ENCODE measurements around the gene RC3H2.

RC3H2 gene, protein sequence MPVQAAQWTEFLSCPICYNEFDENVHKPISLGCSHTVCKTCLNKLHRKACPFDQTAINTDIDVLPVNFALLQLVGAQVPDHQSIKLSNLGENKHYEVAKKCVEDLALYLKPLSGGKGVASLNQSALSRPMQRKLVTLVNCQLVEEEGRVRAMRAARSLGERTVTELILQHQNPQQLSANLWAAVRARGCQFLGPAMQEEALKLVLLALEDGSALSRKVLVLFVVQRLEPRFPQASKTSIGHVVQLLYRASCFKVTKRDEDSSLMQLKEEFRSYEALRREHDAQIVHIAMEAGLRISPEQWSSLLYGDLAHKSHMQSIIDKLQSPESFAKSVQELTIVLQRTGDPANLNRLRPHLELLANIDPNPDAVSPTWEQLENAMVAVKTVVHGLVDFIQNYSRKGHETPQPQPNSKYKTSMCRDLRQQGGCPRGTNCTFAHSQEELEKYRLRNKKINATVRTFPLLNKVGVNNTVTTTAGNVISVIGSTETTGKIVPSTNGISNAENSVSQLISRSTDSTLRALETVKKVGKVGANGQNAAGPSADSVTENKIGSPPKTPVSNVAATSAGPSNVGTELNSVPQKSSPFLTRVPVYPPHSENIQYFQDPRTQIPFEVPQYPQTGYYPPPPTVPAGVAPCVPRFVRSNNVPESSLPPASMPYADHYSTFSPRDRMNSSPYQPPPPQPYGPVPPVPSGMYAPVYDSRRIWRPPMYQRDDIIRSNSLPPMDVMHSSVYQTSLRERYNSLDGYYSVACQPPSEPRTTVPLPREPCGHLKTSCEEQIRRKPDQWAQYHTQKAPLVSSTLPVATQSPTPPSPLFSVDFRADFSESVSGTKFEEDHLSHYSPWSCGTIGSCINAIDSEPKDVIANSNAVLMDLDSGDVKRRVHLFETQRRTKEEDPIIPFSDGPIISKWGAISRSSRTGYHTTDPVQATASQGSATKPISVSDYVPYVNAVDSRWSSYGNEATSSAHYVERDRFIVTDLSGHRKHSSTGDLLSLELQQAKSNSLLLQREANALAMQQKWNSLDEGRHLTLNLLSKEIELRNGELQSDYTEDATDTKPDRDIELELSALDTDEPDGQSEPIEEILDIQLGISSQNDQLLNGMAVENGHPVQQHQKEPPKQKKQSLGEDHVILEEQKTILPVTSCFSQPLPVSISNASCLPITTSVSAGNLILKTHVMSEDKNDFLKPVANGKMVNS

DNA sequence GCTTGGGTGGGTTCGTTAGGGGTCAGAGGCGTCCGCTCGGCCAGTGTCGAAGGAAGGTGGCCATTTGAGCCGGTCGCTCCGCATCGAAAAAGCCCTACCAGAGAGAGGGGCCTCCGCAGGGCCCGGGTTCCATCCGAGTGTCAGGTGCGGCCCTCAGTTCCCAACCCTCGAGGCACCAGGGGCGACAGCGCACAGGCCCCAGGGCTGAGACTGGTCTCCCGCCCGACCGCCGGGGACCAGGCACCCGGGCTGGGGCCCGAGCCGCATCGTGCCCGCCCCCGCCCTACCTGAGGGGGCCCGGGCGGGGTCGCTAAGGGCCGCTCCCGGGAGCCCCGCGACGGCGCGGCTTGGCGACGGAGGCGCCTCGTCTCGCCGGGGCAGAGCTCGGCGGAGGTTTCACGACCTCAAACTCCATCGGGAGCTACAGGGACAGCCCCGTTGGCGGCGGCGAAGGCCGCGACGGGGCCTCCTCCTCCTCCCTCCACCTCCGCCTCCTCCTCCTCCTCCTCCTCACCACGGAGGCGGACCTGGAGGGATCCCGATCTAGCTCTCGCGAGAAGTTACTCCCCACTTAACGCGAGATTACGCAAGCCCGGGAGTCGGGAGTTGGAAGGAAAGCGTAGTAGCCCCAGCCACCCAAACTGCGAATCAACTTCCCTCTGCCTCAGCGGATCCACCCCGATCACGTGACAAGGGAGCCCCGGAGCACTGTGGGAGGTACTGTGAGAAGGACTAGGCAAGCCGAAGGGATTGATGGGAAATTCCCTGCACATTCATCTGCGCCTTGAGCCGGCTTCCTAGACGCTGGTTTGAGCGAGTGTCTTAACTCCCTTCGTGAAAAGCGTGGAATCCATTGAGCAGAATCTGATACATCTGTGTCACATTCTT is at the start of gene RC3H2:
RC3H2 (minus strand) TSS at position 537 of the 888 bp plus-strand sequence. CDS start 7,850 bp downstream, outside the sequence.
- peak; percentile 95 for DNase-seq

GRCh38 chr9:122954253-122954691 is 49.1 kb upstream of the RC3H2 start:
- DNase-seq, result no peak

GRCh38 chr9:122951056-122951455 is 45.9 kb upstream of the RC3H2 start:
- DNase-seq, result no peak

DNA sequence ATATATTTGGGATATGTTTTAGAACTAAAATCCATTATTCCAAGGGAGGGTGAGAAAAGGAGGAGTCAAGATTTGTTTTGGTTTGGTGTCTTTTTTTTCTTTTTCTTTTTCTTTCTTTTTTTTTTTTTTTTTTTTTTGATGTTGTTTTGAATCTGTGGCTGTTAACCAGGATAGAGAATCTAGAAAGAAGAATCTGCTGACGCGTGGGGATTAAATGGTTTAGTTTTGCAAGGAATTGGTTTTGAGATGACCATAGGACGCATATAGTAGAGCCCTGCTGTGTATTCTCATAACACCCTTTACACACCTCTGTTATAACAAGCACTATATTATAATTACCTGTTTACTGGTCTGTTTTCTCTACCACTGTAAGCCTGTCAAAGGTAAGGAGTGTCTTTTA is 45.1 kb upstream of the RC3H2 start:
- DNase-seq, result no peak

GRCh38 chr9:122949696-122950095 is 44.5 kb upstream of the RC3H2 start:
- DNase-seq, result no peak

DNA sequence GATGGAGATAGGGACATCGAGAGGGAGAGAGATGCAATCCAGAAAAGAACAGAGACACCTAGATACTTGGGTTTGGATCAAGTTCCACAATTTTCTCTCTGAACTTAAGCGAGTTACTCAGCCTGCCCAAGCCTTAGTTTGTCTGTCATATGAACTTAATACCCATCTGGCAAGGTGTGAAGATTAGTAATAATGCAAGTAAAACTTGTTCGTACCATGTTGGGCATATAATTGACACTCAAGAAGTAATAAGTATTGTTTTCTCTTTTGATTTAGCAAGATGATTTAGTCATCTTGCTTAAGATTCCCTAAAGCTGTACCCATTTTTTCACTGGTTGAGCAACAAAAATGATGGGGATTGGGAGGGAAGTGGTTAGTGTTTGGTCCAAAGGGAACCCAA is 43.2 kb upstream of the RC3H2 start:
- DNase-seq, result no peak

DNA sequence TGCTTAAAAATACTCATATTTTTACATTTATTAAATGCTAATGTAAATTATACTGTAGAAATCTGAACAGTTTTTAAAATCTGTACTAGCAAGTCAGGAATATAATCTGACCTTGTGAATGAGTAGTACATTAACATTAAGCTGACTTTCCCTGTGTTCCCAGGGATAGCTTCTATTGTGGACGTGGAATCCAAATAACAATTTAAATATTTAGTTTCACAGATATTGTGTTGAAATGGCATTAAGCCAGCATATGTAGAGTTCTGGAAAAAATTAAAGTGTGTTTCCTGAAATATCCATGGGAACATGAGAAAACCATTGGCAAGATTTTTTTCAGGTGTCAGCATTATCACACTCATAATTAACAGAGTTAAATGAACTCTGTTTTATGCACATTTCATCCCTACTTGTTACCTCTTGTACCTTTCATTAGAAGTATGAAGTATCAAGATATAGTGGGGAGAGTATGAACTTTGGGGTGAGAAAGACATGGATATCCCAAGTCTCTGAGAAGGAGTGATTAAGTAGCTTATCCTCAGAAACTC is 41.4 kb upstream of the RC3H2 start:
- no peak for DNase-seq

DNA sequence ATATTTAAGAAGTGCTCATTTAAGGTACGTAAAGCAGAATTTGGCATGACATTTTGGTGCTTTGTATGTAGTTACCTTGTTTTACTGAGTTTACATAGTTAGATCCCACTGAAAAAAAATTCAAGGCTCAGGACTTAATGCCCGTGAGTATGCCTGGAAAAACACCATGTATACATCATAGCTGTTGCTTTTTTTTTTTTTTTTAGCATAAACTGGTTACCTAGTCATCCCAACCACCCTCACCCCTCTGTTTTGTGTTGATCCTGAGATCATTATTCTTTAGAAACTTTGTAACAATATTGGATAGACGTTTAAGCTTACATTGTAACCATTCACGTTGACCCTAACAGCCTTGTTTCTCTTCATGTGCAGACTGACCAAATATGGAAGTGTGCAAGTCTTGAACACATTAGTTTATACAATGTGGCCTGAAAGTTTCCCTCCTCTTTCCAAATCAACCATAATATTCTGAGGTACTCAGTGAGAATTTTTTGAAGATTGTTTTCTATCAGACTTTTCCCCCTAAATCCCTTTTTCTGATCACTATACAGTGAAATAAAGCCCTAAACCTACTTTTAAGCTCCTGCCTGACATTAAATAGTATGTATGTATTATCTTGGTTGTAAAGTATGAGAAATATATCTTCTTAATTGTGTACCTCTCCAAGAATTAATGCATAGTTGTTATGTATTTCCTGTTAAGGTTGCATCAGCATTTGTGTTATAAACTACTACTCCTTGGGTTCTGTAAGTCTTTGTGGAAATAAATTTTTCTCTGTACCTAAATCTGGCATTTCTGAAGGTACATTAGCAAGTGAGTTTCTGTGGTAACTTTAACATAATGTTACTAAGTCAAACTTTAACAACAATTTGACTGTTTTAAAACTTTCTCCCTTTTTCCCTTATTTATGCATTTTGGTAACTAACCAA is 40.1 kb upstream of the RC3H2 start:
- DNase-seq, result no peak

- no peak for DNase-seq
These were observed 36.5 kb upstream of the RC3H2 start for GRCh38 chr9:122941582-122942234.

DNA sequence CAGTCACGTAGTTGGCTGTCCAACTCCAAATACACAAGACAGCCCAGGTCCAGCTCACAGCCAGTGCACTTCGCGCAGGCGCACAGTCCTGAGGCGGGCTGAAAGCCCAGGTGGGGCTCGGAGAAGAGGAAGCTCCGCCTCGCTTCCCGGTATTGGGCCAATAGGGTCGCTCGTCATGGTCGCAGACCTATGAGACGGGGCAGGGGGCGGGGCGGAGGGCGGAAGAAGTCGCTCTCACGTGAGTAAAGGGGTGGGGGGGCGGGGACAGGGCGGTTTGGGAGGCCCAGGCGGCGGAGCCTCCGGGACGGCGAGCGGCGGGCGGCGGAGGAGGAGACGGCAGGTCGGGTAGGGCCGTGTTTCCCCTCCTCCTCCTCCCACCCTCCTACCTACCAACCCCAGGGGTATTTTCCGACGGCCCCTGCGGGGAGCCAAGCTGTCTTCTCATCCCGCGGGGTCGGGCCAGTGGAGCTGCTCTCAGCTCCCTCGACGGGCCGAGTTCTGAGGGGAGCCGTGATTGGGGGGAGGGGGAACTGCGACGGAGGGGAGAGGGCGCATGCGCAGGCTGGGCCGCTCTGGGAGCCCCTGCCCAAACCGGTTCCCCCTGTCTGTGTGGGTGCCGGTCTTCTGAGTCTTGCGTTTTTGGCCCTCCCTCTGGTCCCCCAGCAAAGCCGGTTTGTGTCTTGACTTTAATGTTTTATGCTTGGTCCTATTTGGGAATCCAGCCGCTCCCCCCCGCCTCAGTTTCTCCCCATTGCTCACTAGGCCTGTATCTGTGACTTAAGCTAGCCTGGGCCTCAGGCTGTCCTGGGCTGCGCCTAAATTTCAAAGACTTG is 35.8 kb upstream of the RC3H2 start, which contains the start of gene RABGAP1:
RABGAP1 (plus strand) TSS at position 272 of the 833 bp plus-strand sequence. CDS start 16,040 bp downstream, outside the sequence.
- DNase-seq, result peak; percentile 99

DNA sequence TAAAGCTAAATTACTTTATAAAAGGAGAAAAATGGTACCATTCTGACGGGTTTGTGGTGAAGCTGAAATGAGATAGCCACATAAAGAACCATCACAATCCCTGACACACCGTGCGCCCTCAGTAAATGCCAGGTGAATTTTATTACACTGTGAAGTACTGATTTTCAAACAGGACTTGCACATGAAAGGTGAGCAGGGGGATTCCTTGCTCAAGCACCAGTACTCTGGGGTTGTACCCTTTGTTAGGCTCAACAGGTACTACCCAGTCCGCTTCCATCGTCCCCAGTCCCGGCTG is 35.2 kb upstream of the RC3H2 start:
- no peak for DNase-seq

DNA sequence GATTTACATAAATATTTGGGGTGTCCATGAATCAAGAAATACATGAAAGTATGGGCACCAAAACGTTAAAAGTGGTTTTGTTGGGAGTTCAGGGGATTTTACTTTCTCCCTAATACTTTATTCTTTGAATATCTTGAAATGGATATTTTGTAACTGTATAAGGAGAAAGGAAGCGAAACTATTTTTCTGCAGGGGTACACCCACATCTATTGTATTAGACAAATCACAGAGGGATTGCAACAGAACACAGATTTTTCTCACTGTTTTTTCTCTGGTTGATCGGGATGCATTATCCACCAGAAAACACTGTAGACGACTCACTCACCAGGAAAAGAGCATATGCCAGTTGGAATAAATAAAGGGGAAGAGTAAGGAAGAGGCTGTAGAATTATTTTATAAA is 34.4 kb upstream of the RC3H2 start:
- no peak for DNase-seq

DNA sequence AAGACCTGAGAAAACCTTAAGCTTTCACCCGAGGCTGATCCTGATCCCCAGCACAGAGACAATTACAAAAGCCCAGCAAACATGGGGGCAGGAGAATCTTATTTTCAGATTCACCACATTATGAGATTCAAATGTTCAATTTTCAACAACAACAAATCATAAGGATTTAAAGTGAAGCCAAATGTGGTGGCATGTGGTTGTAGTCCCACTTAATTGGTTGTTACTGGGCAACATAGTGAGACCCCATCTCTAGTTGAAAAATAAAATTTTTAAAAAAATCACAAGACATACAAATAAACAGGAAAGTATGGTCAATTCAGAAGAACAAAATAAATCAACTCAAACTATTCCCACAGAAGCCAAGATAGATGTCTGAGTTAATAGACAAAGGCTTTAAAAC is 31.7 kb upstream of the RC3H2 start:
- no peak for DNase-seq

DNA sequence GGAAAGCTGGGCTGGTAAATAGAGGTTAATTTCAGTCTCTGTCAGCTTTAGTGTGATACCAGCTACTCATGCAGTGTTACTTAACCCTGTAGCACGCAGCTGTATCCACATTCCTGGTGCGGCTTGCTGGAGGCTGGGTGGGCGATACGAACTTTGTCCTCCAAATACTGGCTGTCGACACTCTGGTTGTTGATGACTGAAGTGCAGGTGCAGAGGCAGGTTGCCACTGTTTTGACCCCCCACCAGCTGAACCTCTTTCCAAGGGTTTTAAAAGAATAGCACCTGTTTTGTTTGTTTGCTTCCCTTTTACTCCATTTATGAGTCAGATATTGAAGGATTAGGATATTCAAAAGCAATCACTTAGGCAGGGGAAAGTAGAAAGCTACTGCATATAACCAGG is 31.3 kb upstream of the RC3H2 start:
- DNase-seq, result no peak

GRCh38 chr9:122931226-122932121 is 26.3 kb upstream of the RC3H2 start, which contains the start of gene ZBTB26:
Gene ZBTB26 (minus strand): TSS chr9:122931512. CDS start chr9:122919934, 11,578 bp downstream.
- peak; percentile 90 for DNase-seq

DNA sequence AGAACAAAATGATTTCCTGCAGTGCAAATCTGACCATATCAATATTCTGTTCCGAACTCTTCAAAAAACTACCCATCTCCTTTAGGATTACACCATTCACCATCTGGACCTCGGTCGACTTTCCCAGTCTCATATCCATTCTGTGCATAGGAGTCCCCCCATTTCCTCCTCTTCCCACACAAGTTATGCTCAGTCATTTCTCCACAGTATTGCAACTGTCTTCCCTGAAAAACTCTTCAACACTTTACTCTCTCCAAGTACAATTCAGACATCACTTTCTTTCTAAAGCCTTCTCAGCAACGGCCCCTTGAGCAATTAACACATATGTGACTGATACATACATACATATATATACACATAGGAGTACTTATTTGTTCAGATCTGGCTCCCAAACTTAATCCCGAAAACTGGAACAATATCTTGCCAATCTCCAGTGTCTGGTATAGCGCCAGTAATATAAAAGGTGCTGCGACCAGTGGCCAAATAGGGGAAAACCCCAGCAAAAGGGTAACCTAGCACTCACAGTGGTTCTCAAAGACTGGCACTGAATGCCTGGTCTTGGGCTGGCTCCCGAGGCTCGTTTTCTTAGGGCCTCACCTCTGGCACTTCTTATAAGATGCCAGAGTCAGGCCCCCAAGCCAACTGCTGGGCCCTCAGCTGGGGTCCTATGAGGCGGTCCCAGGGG is 25.5 kb upstream of the RC3H2 start:
- no peak for DNase-seq

- no peak for DNase-seq
These were observed 24.7 kb upstream of the RC3H2 start for GRCh38 chr9:122929796-122930354.

All from activated naive CD4-positive, alpha-beta T cell treated with Interleukin-2 at 50 U/mL for 16 hours (primary cell).